NT2/D1 (cell line): ENCODE measurements around the gene PSMA2.

Source experiments
- SUZ12 ChIP-seq: IDR thresholded peaks from 2 replicates; pipeline ENCODE4 v1.6.1; 2011; ENCODE audit not compliant: insufficient read length, insufficient read depth; ENCODE audit errors: extremely low read depth
- ZNF274 ChIP-seq: IDR thresholded peaks from 2 replicates; pipeline ENCODE4 v1.6.1; 2011; ENCODE audit warnings: mild to moderate bottlenecking, low read depth, low read length

- TF ChIP-seq SUZ12: no peak
- no peak for TF ChIP-seq ZNF274
Measured at GRCh38 chr7:42900842-42901241, 31.1 kb downstream of the PSMA2 start.
